Measurements from ENCODE around the gene LRRC19.

- TF ChIP-seq CTCF (IDR thresholded peaks at IDR 0.05) (no peak), POLR2A (IDR thresholded peaks at IDR 0.05) (no peak)
Observed at GRCh38 chr9:26947736-26948135, 57.7 kb downstream of the LRRC19 start.
